Loucy (cell line): ENCODE results near the gene ASL.
"Not testable (repeated sequence)": the region's sequence is repeated elsewhere in the genome, so short reads cannot be mapped to it uniquely, and the experiment has no call there.

Experiments
- EZH2phosphoT487 ChIP-seq: fragments of 200-600 bp; IDR thresholded peaks from 2 replicates; pipeline ENCODE4 v1.6.1; 2018; ENCODE audit warnings: antibody characterized with exemption, mild to moderate bottlenecking, moderate library complexity, borderline replicate concordance
- TF ChIP-seq, protein P1 (sequence below): fragments of 200-600 bp; sonication (generic); conservative IDR thresholded peaks from 2 replicates; pipeline ENCODE4 v1.5.1; 2014; ENCODE audit warnings: mild to moderate bottlenecking, antibody characterized with exemption, low read length

DNA sequence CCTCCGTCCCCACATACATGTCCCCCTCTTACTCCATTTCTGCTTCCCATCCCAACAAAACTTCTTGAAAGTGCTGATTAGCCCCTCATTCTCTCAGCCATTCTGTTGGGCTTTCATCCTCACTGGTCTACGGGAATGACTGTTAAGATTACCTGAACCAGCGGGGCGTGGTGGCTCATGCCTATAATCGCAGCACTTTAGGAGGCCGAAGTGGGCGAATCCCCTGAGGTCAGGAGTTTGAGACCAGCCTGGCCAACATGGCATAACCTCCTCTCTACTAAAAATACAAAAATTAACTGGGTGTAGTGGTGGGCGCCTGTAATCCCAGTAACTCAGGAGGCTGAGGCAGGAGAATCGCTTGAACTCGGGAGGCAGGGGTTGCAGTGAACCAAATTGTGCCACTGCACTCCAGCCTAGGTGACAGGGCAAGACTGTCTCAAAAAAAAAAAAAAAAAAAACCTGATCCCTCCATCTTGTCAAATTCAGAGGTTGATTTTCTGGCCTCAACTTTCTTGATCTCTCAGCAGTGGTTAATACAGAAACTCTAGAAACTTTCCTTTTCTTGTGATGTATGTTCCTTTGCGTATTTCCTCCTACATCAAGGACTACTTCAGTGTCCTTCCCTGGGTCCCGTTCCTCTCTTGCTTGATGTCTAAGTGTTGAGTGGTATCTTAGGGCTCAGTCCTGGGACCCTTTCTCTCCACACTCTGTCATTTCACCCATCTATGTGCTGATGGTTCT, 41.2 kb downstream of the ASL start:
- TF ChIP-seq, protein P1, sequence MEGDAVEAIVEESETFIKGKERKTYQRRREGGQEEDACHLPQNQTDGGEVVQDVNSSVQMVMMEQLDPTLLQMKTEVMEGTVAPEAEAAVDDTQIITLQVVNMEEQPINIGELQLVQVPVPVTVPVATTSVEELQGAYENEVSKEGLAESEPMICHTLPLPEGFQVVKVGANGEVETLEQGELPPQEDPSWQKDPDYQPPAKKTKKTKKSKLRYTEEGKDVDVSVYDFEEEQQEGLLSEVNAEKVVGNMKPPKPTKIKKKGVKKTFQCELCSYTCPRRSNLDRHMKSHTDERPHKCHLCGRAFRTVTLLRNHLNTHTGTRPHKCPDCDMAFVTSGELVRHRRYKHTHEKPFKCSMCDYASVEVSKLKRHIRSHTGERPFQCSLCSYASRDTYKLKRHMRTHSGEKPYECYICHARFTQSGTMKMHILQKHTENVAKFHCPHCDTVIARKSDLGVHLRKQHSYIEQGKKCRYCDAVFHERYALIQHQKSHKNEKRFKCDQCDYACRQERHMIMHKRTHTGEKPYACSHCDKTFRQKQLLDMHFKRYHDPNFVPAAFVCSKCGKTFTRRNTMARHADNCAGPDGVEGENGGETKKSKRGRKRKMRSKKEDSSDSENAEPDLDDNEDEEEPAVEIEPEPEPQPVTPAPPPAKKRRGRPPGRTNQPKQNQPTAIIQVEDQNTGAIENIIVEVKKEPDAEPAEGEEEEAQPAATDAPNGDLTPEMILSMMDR = not testable (repeated sequence)
- TF ChIP-seq EZH2phosphoT487 = not testable (repeated sequence)
